ENCODE measurements around the gene NKIRAS1. TPM values are rescaled to one million over a fixed set of nuclear protein-coding genes. Genes with fewer than 3 reads are reported as not detected.

The NKIRAS1 gene
- total RNA-seq, 1 experiment from 2014 or later = 12.0 TPM

- peak in 1 of 3 experiments; percentile 38; a peak in 2 of 6 replicates for TF ChIP-seq CTCF (IDR thresholded peaks at IDR 0.05 in 2 of 3, conservative IDR thresholded peaks at IDR 0.05 in 1 of 3; ENCODE audit: borderline replicate concordance in 1 of 3, insufficient read depth in 1 of 3, low read depth in 2 of 3, low read length in 2 of 3)
- peak; percentile 21; the same call in 1 of the 2 replicates for TF ChIP-seq ELF1 (IDR thresholded peaks at IDR 0.05; ENCODE audit: borderline replicate concordance, low read depth)
- no peak for TF ChIP-seq EZH2phosphoT487 (IDR thresholded peaks at IDR 0.05; ENCODE audit: borderline replicate concordance)
Measured at GRCh38 chr3:23916886-23917678, at the start of gene NKIRAS1, which contains the start of gene RPL15 (continued).

GRCh38 chr3:23966328-23966727, 49.5 kb upstream of the NKIRAS1 start:
- peaks cover 10 to 24% of the 10 kb centered on the region in 2 experiments for H3K4me1 ChIP-seq (ENCODE audit: control insufficient read depth in 1 of 2, insufficient read depth in 2 of 2, low read length in 2 of 2)
- H3K4me3 ChIP-seq (replicated peaks in 1 of 2; ENCODE audit: low read depth in 1 of 2, low read length in 2 of 2) = no peak overlapping the region
- H3K27me3 ChIP-seq (ENCODE audit: insufficient read depth, low read length) = no peaks in the 10 kb centered on the region
- TF ChIP-seq EGR1 (IDR thresholded peaks at IDR 0.05; ENCODE audit: low read depth) = no peak
- no peak for TF ChIP-seq FOSL1 (IDR thresholded peaks at IDR 0.05; ENCODE audit: low read depth)
- TF ChIP-seq CBX3 (IDR thresholded peaks at IDR 0.05; ENCODE audit: low read depth) = no peak
- no peak for TF ChIP-seq CEBPB (IDR thresholded peaks at IDR 0.05; ENCODE audit: low read depth)
- TF ChIP-seq EZH2phosphoT487 (IDR thresholded peaks at IDR 0.05; ENCODE audit: borderline replicate concordance) = no peak
- TF ChIP-seq POLR2A (IDR thresholded peaks at IDR 0.05; ENCODE audit: borderline replicate concordance, extremely low read depth, insufficient read depth, insufficient read length) = no peak
- TF ChIP-seq TCF7L2 (IDR thresholded peaks at IDR 0.05; ENCODE audit: borderline replicate concordance, extremely low read depth, insufficient read depth, insufficient read length) = no peak
- TF ChIP-seq EZH2 (IDR thresholded peaks at IDR 0.05) = no peak
- TF ChIP-seq ELF1 (IDR thresholded peaks at IDR 0.05; ENCODE audit: borderline replicate concordance, low read depth) = no peak
- TF ChIP-seq CTCF (IDR thresholded peaks at IDR 0.05 in 2 of 3, conservative IDR thresholded peaks at IDR 0.05 in 1 of 3; ENCODE audit: borderline replicate concordance in 1 of 3, insufficient read depth in 1 of 3, low read depth in 2 of 3, low read length in 2 of 3) = no peak
- no peak for TF ChIP-seq SP1 (IDR thresholded peaks at IDR 0.05; ENCODE audit: low read depth)
- TF ChIP-seq, protein P1, sequence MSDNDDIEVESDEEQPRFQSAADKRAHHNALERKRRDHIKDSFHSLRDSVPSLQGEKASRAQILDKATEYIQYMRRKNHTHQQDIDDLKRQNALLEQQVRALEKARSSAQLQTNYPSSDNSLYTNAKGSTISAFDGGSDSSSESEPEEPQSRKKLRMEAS (IDR thresholded peaks at IDR 0.05) = no peak
- TF ChIP-seq SIN3A (IDR thresholded peaks at IDR 0.05; ENCODE audit: low read depth) = no peak
- no TSS peak for BruUV-seq (replicated peaks)
- ATAC-seq = no peak
- no peak overlapping the region for H3K9ac ChIP-seq (ENCODE audit: low read length)
- no peak overlapping the region for H3K4me2 ChIP-seq (ENCODE audit: low read length)
- POLR2A ChIA-PET = no interaction called here
- no peak overlapping the region for H3K27ac ChIP-seq (ENCODE audit: low read depth, low read length)
- no peak overlapping the region for H2AFZ ChIP-seq (ENCODE audit: low read depth, low read length, poor library complexity, severe bottlenecking)
- peaks cover 24 to 26% of the 10 kb centered on the region in 2 experiments; a peak in 3 of 4 replicates for H3K36me3 ChIP-seq (ENCODE audit: control insufficient read depth in 1 of 2, insufficient read depth in 2 of 2, low read length in 2 of 2)
- peaks cover 62% of the 10 kb centered on the region for H3K79me2 ChIP-seq (ENCODE audit: insufficient read depth, low read length)
- no peaks in the 10 kb centered on the region for H3K9me3 ChIP-seq (ENCODE audit: control insufficient read depth in 1 of 2, insufficient read depth in 1 of 2, low read depth in 1 of 2, low read length in 2 of 2)
- intact Hi-C loops (cut with micrococcal nuclease) = no loop called here
- no peak for DNase-seq (ENCODE audit: low read depth, low spot score)
- H4K20me1 ChIP-seq (ENCODE audit: insufficient read depth) = peaks cover 4% of the 10 kb centered on the region; the same call in 1 of the 2 replicates
- RAD21 ChIA-PET (ENCODE audit: low non-redundant PET in 1 of 2, low total read pairs in 2 of 2, uncharacterized antibody in 2 of 2, unreplicated experiment in 2 of 2) = no interaction called here
- H3K9me2 ChIP-seq (ENCODE audit: insufficient read depth) = no peaks in the 10 kb centered on the region
- CTCF ChIA-PET = no interaction called here

Data from HCT116 (cell line).